Kidney epithelial cell (primary cell): ENCODE results near the gene ERG. TPM values are rescaled to one million over a fixed set of nuclear protein-coding genes. Genes with fewer than 3 reads are reported as not detected.

Source experiments
- DNase-seq: peaks from one replicate; pipeline ENCODE4 v3.0.0-alpha.2; 2010; ENCODE audit warnings: low read depth
- H3K27me3 ChIP-seq: 2 replicates; pipeline ENCODE4 v1.6.0; 2011; ENCODE audit warnings: low read length; ENCODE audit not compliant: control insufficient read depth, insufficient read depth
- H3K36me3 ChIP-seq: 2 replicates; pipeline ENCODE4 v1.5.1; 2011; ENCODE audit warnings: low read length; ENCODE audit not compliant: control insufficient read depth, insufficient read depth
- H3K4me3 ChIP-seq: 2 replicates; pipeline ENCODE4 v1.5.1; 2011; ENCODE audit warnings: low read depth, mild to moderate bottlenecking, control low read depth, low read length
- CTCF ChIP-seq: IDR thresholded peaks from 2 replicates; pipeline ENCODE4 v1.5.1; 2011; ENCODE audit warnings: mild to moderate bottlenecking, moderate library complexity, low read length, control low read depth, inconsistent platforms; ENCODE audit not compliant: insufficient read depth, poor library complexity, severe bottlenecking
- total RNA-seq: library from RNA; depleted of rRNA; stranded (reverse); fragments of >200 nt; gene quantifications from 2 replicates; pipeline ENCODE4 v1.2.3, GENCODE V29; 2015

Gene ERG
- total RNA-seq, 1 donor from 2014 or later = 0.29 TPM

- DNase-seq = no peak
- TF ChIP-seq CTCF = no peak
- Histone ChIP-seq H3K27me3 (no peaks in the 10 kb centered on the region), H3K4me3 (no peak overlapping the region), H3K36me3 (no peaks in the 10 kb centered on the region)
These were observed 84.2 kb downstream of the ERG start for GRCh38 chr21:38413958-38414548.

- no peaks in the 10 kb centered on the region for H3K27me3 ChIP-seq
- no peak overlapping the region for H3K4me3 ChIP-seq
- TF ChIP-seq CTCF = no peak
- H3K36me3 ChIP-seq = no peaks in the 10 kb centered on the region
- no peak for DNase-seq
These were observed 87.8 kb downstream of the ERG start for GRCh38 chr21:38410466-38410865.

GRCh38 chr21:38409907-38410306, 88.4 kb downstream of the ERG start:
- no peaks in the 10 kb centered on the region for H3K36me3 ChIP-seq
- H3K4me3 ChIP-seq = no peak overlapping the region
- DNase-seq = no peak
- no peaks in the 10 kb centered on the region for H3K27me3 ChIP-seq
- no peak for TF ChIP-seq CTCF

GRCh38 chr21:38404177-38404576, 94.1 kb downstream of the ERG start:
- Histone ChIP-seq H3K4me3 (no peak overlapping the region), H3K27me3 (no peaks in the 10 kb centered on the region), H3K36me3 (no peaks in the 10 kb centered on the region)
- DNase-seq = peak; percentile 26
- peak; percentile 19 for TF ChIP-seq CTCF

DNA sequence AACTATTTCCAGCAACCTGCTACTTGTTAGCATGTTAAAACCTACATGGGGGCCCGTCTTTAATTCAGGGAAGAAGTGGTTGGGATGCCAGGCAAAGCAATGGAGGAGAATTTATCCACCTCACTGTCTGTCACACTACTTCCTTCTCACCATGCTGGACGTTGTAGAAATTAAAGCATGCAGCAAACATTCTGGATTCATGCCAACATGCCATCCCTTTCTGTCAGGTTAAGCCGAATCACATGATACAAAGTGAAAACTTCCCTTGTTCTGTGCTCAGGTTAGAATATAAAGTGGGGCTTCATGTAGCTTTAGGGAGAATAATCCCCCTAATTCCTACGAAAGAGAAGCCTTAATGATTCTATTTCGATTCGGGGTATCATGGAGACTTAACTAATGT, 95.5 kb downstream of the ERG start:
- Histone ChIP-seq H3K27me3 (no peaks in the 10 kb centered on the region), H3K4me3 (no peak overlapping the region), H3K36me3 (no peaks in the 10 kb centered on the region)
- no peak for DNase-seq
- no peak for TF ChIP-seq CTCF

DNA sequence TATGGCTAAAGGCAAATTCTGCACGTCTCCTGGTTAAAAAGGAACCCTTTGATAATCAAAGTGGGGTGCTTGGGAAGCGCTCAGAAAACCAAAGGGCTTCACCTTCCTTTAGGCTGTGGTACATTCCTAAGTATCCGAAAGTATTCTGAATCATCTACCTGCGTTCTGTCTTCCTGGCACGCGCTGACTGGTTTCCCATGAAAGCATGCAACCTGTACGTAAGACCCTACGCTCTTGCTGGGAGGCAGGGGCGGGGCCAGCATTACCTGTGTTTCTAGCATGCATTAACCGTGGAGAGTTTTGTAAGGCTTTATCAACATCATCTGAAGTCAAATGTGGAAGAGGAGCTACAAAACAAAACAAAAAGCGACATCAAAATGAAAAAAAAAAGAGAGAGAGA, 96.0 kb downstream of the ERG start:
- H3K27me3 ChIP-seq = no peaks in the 10 kb centered on the region
- no peak overlapping the region for H3K4me3 ChIP-seq
- H3K36me3 ChIP-seq = no peaks in the 10 kb centered on the region
- DNase-seq = no peak
- TF ChIP-seq CTCF = no peak
